Measurements from ENCODE around the gene NAA16.
A peak's percentile ranks its signal among the peaks of the same experiment; 100 is the strongest.
"Not testable (repeated sequence)": the region's sequence is repeated elsewhere in the genome, so short reads cannot be mapped to it uniquely, and the experiment has no call there.

NAA16 gene

GRCh38 chr13:41411522-41411921 lies 100.5 kb downstream of the NAA16 start:
- peak; percentile 35 for DNase-seq

DNA sequence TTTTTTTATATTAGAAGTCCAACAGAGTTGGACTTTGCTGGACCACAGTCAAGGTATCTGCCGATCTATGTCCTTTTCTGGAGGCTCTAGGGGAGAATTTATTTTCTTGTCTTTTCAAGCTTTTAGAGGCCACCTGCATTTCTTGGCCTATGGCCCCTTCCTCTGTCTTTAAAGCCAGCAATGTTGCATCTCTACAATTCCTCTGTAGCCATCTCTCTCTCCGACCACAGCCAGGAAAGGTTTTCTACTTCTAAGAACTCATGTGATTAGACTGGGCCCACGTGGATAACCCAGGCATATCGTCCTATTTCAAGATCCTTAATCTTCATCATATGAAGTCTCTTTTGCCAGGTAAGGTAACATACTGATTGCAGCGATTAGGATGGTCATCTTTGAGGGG lies 102.8 kb downstream of the NAA16 start:
- DNase-seq = no peak

- no peak for DNase-seq
Observed at GRCh38 chr13:41416276-41416675, 105.2 kb downstream of the NAA16 start.

DNA sequence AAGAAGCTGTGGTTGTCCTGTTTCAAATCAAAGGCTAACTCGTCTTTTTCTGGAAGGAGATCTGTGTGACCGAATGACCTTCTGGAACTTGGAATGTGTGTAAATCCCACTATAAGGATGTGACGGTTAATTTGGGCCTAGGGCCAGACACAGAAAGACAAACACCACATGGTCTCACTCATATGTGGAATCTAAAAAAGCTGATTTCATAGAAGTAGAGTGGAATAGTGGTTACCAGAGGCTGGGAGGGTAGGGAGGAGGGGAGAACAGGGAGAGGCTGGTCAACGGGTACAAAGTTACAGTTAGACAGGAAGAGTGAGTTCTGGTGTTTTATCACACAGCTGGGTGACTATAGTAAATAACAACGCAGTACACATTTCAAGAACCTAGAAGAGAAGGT lies 107.0 kb downstream of the NAA16 start:
- no peak for DNase-seq

GRCh38 chr13:41418731-41419130 lies 107.7 kb downstream of the NAA16 start:
- DNase-seq = no peak

- no peak for DNase-seq
Observed at GRCh38 chr13:41419206-41419605, 108.1 kb downstream of the NAA16 start.

DNA sequence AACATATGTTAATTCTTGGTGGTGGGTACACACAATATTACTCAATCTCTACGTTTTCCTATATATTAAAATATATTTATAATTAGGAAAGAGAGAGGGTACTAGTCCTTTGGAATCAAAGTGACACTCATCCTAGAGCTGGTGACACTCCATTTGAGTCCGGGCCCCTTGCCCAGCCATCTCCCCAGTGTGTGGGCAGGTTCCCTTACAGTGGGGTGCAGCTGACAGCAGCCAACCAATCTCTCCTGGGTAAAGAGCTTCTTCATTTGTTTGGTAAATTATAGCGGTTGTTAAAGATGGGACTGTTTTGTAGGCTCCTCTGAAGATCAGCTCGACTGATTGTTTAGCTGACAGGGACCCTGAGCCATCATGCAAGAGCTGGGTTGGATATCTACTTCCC lies 109.1 kb downstream of the NAA16 start:
- no peak for DNase-seq

DNA sequence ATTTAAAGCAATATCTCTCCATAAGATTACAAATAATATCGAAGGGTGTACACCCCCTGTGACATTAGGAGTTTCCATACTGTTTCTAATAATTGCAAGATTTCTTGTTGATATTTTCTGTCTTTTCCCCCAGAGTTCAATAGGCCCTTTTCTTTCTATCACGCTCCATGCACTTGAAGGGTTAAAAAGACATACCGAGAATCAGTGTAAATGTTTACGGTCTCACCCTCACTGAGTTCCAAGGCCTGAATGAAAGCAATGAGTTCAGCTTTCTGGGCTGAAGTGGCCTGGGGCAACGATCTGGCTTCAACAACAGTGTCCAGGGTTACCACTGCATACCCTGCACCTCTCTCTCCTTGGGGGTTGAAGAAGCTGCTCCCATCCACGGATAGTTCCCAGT lies 110.3 kb downstream of the NAA16 start:
- not testable (repeated sequence) for DNase-seq

DNA sequence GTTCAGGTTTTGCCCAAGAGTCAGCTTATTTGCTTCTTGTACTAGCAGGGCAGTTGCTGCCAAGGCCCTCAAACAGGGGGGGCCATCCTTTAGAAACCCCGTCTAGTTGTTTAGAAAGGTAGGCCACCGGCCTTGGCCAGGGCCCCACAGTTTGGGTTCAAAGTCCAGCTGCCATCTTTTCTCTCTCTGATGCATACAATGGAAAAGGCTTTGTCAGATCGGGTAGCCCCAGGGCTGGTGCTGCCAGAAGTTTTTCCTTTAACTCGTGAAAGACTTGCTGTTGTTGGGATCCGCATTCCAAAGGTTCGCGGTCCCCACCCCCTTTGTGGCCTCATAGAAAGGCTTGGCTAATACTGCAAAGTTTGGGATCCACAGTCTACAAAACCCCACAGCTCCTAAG lies 110.9 kb downstream of the NAA16 start:
- not testable (repeated sequence) for DNase-seq

GRCh38 chr13:41423259-41423658 lies 112.2 kb downstream of the NAA16 start:
- DNase-seq = not testable (repeated sequence)

- DNase-seq = not testable (repeated sequence)
Observed at GRCh38 chr13:41424675-41425074, 113.6 kb downstream of the NAA16 start.

- DNase-seq = no peak
Observed at GRCh38 chr13:41426047-41426446, 115.0 kb downstream of the NAA16 start.

All from eye (tissue), 1 donor.